Esophagus muscularis mucosa (tissue), 4 donors: ENCODE measurements around the gene GSG1. TPM values are rescaled to one million over a fixed set of nuclear protein-coding genes. Genes with fewer than 3 reads are reported as not detected.

Experiments
- DNase-seq: peaks from one replicate; pipeline ENCODE4 v3.0.0-alpha.2; 2017; ENCODE audit errors: extremely low spot score
- H3K27ac ChIP-seq, 4 donors: fragments of 200-600 bp; sonication (generic); replicated peaks in 1 of 4; 1 replicate in 3 of 4; 2 replicates in 1 of 4; pipeline ENCODE4 v1.5.1; 2016 to 2019; ENCODE audit warnings: mild to moderate bottlenecking in 1 of 4
- H3K27me3 ChIP-seq, 4 donors: fragments of 200-600 bp; sonication (generic); one replicate each; pipeline versions ENCODE4 v1.5.1 to v1.6.0; 2016 to 2019
- H3K36me3 ChIP-seq, 4 donors: fragments of 200-600 bp; sonication (generic); one replicate each; pipeline ENCODE4 v1.5.1; 2016 to 2019
- H3K4me1 ChIP-seq, 4 donors: fragments of 200-600 bp; sonication (generic); one replicate each; pipeline ENCODE4 v1.5.1; 2016 to 2019
- H3K4me3 ChIP-seq, 4 donors: fragments of 200-600 bp; sonication (generic); 1 replicate in 2 of 4; 2 replicates in 2 of 4; pipeline ENCODE4 v1.5.1; 2016 to 2019; ENCODE audit warnings: mild to moderate bottlenecking in 4 of 4, moderate library complexity in 1 of 4
- H3K9me3 ChIP-seq, 4 donors: fragments of 200-600 bp; sonication (generic); 1 replicate in 3 of 4; 2 replicates in 1 of 4; pipeline ENCODE4 v1.5.1; 2016 to 2019
- CTCF ChIP-seq, 3 experiments: fragments of 200-600 bp in 2 of 3; fragments of 450-650 bp in 1 of 3; sonication (generic) in 2 of 3; IDR thresholded peaks; one replicate each; pipeline ENCODE4 v1.5.1; 2017 to 2019; ENCODE audit warnings: antibody characterized with exemption in 3 of 3, mild to moderate bottlenecking in 2 of 3, moderate library complexity in 1 of 3
- EP300 ChIP-seq: sonication (generic); formaldehyde crosslinking; IDR thresholded peaks from one replicate; pipeline ENCODE4 v1.6.1; 2017; ENCODE audit warnings: antibody characterized with exemption
- POLR2A ChIP-seq: fragments of 450-650 bp; IDR thresholded peaks from one replicate; pipeline ENCODE4 v1.6.1; 2017; ENCODE audit warnings: antibody characterized with exemption, moderate library complexity, mild to moderate bottlenecking, low read depth
- POLR2AphosphoS5 ChIP-seq, 2 donors: sonication (generic); formaldehyde crosslinking; IDR thresholded peaks; one replicate each; pipeline ENCODE4 v1.6.1; 2017; ENCODE audit warnings: antibody characterized with exemption in 2 of 2
- WGBS: methylation state at CpG from one replicate; pipeline ENCODE4 v1.1.5; 2018; 5-methylcytosine and 5-hydroxymethylcytosine counted together
- intact Hi-C: fragments of 100-400 bp; cut with DNase I; formaldehyde crosslinking; loops from one replicate; pipeline ENCODE4 v1.15.1; 2023
- total RNA-seq, 4 donors: library from RNA; depleted of rRNA; stranded (reverse); fragments of >200 nt; gene quantifications; one replicate each; pipeline versions ENCODE4 v1.1.0 to v1.2.1, GENCODE V29; 2016

The GSG1 gene
- total RNA-seq, 4 donors from 2014 or later, result not detected

- Histone ChIP-seq H3K27me3 (no peaks in the 10 kb centered on the region), H3K4me1 (peaks cover 8 to 29% (median 15%) of the 10 kb centered on the region in 4 donors), H3K9me3 (peaks cover 0 to 4% (median 0%) of the 10 kb centered on the region in 4 donors), H3K27ac (peak overlapping the region in 3 of 4 donors; percentile 49 to 66 (median 51)), H3K4me3 (no peak overlapping the region), H3K36me3 (no peaks in the 10 kb centered on the region)
- WGBS, result 66% methylated on average over 4 of the region's 4 CpGs
- intact Hi-C loops, result no loop called here
- DNase-seq, result no peak
- no peak for TF ChIP-seq POLR2AphosphoS5 (IDR thresholded peaks at IDR 0.05)
- no peak for TF ChIP-seq POLR2A
- TF ChIP-seq CTCF (IDR thresholded peaks at IDR 0.05), result no peak
- TF ChIP-seq EP300, result no peak
Measured at GRCh38 chr12:13149411-13149810, 45.9 kb upstream of the GSG1 start.

- Histone ChIP-seq H3K4me3 (no peak overlapping the region), H3K9me3 (peaks cover 0 to 4% (median 0%) of the 10 kb centered on the region in 4 donors), H3K4me1 (peaks cover 5 to 22% (median 10%) of the 10 kb centered on the region in 4 donors), H3K27ac (peak overlapping the region; percentile 28 to 66 (median 50)), H3K36me3 (no peaks in the 10 kb centered on the region), H3K27me3 (no peaks in the 10 kb centered on the region)
- no peak for TF ChIP-seq EP300
- TF ChIP-seq POLR2AphosphoS5 (IDR thresholded peaks at IDR 0.05), result peak in 1 of 2 donors; percentile 7
- 95% methylated on average over 3 of the region's 3 CpGs for WGBS
- no peak for DNase-seq
- intact Hi-C loops, result no loop called here
Measured at GRCh38 chr12:13148485-13148847, 45.0 kb upstream of the GSG1 start.

GRCh38 chr12:13147688-13148484 lies 44.4 kb upstream of the GSG1 start:
- no peak for DNase-seq
- H3K27ac ChIP-seq, result peak overlapping the region; percentile 28 to 66 (median 51)
- WGBS, result 60% methylated on average over 12 of the region's 12 CpGs
- H3K27me3 ChIP-seq, result no peaks in the 10 kb centered on the region
- peaks cover 5 to 22% (median 7%) of the 10 kb centered on the region in 4 donors for H3K4me1 ChIP-seq
- H3K9me3 ChIP-seq, result peaks cover 0 to 4% (median 0%) of the 10 kb centered on the region in 4 donors
- H3K36me3 ChIP-seq, result no peaks in the 10 kb centered on the region
- intact Hi-C loops, result no loop called here
- H3K4me3 ChIP-seq, result no peak overlapping the region
- TF ChIP-seq EP300 (no peak), POLR2AphosphoS5 (IDR thresholded peaks at IDR 0.05) (no peak), CTCF (IDR thresholded peaks at IDR 0.05) (no peak), POLR2A (no peak)

GRCh38 chr12:13146336-13146938 lies 43.0 kb upstream of the GSG1 start:
- Histone ChIP-seq H3K36me3 (no peaks in the 10 kb centered on the region), H3K9me3 (peaks cover 0 to 1% (median 0%) of the 10 kb centered on the region in 4 donors), H3K27ac (peak overlapping the region; percentile 46 to 63 (median 53)), H3K27me3 (no peaks in the 10 kb centered on the region), H3K4me1 (peaks cover 0 to 22% (median 6%) of the 10 kb centered on the region in 4 donors), H3K4me3 (no peak overlapping the region)
- WGBS, result 65% methylated on average over 3 of the region's 3 CpGs
- intact Hi-C loops, result no loop called here
- TF ChIP-seq POLR2A (no peak), POLR2AphosphoS5 (IDR thresholded peaks at IDR 0.05) (peak; percentile 50 to 69)
- DNase-seq, result no peak

- no peak for TF ChIP-seq POLR2AphosphoS5 (IDR thresholded peaks at IDR 0.05)
- no peak for TF ChIP-seq POLR2A
- no peak for TF ChIP-seq CTCF (IDR thresholded peaks at IDR 0.05)
- Histone ChIP-seq H3K27ac (no peak overlapping the region), H3K4me1 (peaks cover 0 to 22% (median 6%) of the 10 kb centered on the region in 4 donors), H3K27me3 (no peaks in the 10 kb centered on the region), H3K36me3 (no peaks in the 10 kb centered on the region), H3K9me3 (no peaks in the 10 kb centered on the region), H3K4me3 (no peak overlapping the region)
- 81% methylated on average over 2 of the region's 2 CpGs for WGBS
- no peak for DNase-seq
- intact Hi-C loops, result no loop called here
Measured at GRCh38 chr12:13144266-13144828, 40.9 kb upstream of the GSG1 start.
